Thyroid gland (tissue), 4 donors: Measurements from ENCODE around the gene SORD. TPM values are rescaled to one million over a fixed set of nuclear protein-coding genes. Genes with fewer than 3 reads are reported as not detected.
A peak's percentile ranks its signal among the peaks of the same experiment; 100 is the strongest.
"Not testable (repeated sequence)": the region's sequence is repeated elsewhere in the genome, so short reads cannot be mapped to it uniquely, and the experiment has no call there.

ENCODE experiments used
- DNase-seq, 2 donors: peaks; one replicate each; pipeline ENCODE4 v3.0.0-alpha.2; 2019
- H3K27ac ChIP-seq, 3 donors: fragments of 200-600 bp; sonication (generic); 1 replicate in 2 of 3; 2 replicates in 1 of 3; pipeline ENCODE4 v1.5.1; 2016 to 2019; ENCODE audit warnings: mild to moderate bottlenecking in 1 of 3, moderate library complexity in 1 of 3
- H3K27me3 ChIP-seq: fragments of 200-600 bp; sonication (generic); one replicate; pipeline ENCODE4 v1.5.1; 2019
- H3K36me3 ChIP-seq, 2 donors: fragments of 200-600 bp; sonication (generic); one replicate each; pipeline ENCODE4 v1.5.1; 2016 to 2019
- H3K4me1 ChIP-seq, 2 donors: fragments of 200-600 bp; sonication (generic); one replicate each; pipeline ENCODE4 v1.5.1; 2017 to 2019
- H3K4me3 ChIP-seq, 3 donors: fragments of 200-600 bp; sonication (generic); replicated peaks in 1 of 3; 1 replicate in 2 of 3; 2 replicates in 1 of 3; pipeline ENCODE4 v1.5.1; 2016; ENCODE audit warnings: mild to moderate bottlenecking in 1 of 3
- H3K9me3 ChIP-seq: fragments of 200-600 bp; sonication (generic); one replicate; pipeline ENCODE4 v1.5.1; 2017
- POLR2A ChIP-seq, 2 donors: fragments of 450-650 bp; IDR thresholded peaks; one replicate each; pipeline ENCODE4 v1.6.1; 2017; ENCODE audit warnings: antibody characterized with exemption in 2 of 2, mild to moderate bottlenecking in 2 of 2, moderate library complexity in 1 of 2
- WGBS, 2 donors: methylation state at CpG; one replicate each; pipeline ENCODE4 v1.1.5; 2017; 5-methylcytosine and 5-hydroxymethylcytosine counted together
- intact Hi-C: fragments of 100-400 bp; cut with DNase I; formaldehyde crosslinking; loops from one replicate; pipeline ENCODE4 v1.15.1; 2023
- total RNA-seq, 4 donors: library from RNA; depleted of rRNA; stranded (reverse); fragments of >200 nt; gene quantifications; one replicate each; pipeline ENCODE4 v1.2.3, GENCODE V29; 2016
- TF ChIP-seq, protein P1 (sequence below), 6 experiments: fragments of 200-600 bp in 3 of 6; fragments of 450-650 bp in 3 of 6; sonication (generic) in 3 of 6; IDR thresholded peaks; one replicate each; pipeline ENCODE4 v1.5.1; 2016 to 2019; ENCODE audit warnings: antibody characterized with exemption in 6 of 6, mild to moderate bottlenecking in 2 of 6, inconsistent platforms in 1 of 6, moderate library complexity in 1 of 6

SORD gene
- total RNA-seq, result 100 to 1,000 TPM; 241 to 831 (median 477) TPM

DNA sequence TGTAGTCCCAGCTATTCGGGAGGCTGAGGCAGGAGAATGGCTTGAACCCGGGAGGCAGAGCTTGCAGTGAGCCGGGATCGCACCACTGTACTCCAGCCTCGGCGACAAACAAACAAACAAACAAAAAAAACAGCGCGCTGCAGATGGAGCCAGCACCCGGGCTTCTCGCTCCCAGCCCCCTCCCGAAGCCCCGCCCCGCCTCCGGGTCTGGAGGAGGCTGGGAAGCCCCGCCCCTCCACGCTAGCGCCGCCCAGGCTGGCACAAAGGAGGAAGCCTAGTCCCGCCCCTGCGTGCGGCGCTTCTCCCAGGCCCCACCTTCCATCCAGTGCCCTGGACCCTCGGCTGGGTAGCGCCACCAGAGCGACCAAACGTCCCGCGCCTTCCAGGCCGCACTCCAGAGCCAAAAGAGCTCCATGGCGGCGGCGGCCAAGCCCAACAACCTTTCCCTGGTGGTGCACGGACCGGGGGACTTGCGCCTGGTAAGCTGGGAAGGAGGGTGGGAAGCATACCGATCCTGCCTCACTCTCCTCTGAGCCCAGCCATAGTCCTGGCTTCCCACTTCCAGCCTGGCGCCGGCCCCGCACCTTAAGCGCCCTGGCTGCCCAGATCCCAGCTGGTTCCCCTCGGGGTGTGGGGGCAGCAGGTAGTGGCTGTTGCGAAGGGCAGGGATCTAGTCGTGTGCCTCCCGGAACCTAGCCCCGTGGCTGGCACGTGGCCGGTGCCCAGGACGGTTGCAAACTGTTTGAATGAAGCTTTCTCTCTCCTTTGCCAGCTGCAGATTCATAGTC lies at the start of gene SORD:
Gene SORD (plus strand): TSS at position 325 of the 788 bp plus-strand sequence. CDS start 89 bp downstream, at position 414.
- WGBS, 2 donors, result 3 to 7% methylated on average over 19 to 36 of the region's 48 CpGs
- Histone ChIP-seq H3K4me1 (peaks cover 19 to 32% of the 10 kb centered on the region in 2 donors), H3K9me3 (no peaks in the 10 kb centered on the region), H3K27me3 (no peaks in the 10 kb centered on the region), H3K27ac (peak within 1 kb of the TSS; percentile 71 to 86 (median 84)), H3K36me3 (no peaks in the 10 kb centered on the region), H3K4me3 (peak within 1 kb of the TSS; percentile 76 to 88 (median 82))
- intact Hi-C loops, result no loop called here
- TF ChIP-seq, protein P1, sequence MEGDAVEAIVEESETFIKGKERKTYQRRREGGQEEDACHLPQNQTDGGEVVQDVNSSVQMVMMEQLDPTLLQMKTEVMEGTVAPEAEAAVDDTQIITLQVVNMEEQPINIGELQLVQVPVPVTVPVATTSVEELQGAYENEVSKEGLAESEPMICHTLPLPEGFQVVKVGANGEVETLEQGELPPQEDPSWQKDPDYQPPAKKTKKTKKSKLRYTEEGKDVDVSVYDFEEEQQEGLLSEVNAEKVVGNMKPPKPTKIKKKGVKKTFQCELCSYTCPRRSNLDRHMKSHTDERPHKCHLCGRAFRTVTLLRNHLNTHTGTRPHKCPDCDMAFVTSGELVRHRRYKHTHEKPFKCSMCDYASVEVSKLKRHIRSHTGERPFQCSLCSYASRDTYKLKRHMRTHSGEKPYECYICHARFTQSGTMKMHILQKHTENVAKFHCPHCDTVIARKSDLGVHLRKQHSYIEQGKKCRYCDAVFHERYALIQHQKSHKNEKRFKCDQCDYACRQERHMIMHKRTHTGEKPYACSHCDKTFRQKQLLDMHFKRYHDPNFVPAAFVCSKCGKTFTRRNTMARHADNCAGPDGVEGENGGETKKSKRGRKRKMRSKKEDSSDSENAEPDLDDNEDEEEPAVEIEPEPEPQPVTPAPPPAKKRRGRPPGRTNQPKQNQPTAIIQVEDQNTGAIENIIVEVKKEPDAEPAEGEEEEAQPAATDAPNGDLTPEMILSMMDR (IDR thresholded peaks at IDR 0.05), result no peak
- TF ChIP-seq POLR2A (IDR thresholded peaks at IDR 0.05), result peak; percentile 57 to 97
- peak; percentile 97 to 98 for DNase-seq

DNA sequence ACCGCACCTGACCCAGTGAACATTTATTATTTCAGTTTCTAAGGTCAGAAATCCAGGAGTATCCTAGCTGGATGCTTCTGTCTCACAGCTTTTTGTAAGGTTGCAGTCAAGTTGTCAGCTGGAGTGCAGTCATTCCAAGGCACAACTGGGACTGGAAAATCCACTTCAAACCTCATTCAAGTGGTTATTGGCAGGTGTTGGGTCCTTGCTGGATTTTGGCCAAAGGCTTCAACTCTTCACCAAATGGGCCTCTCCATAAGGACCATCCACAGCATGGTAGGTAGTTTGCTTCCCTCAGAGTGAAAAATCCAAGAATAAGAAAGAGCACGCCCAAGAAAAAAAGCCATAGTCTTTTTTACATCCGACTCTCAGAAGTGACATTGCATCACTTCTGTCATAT lies 46.8 kb upstream of the SORD start:
- WGBS, 2 donors, result 31 to 51% methylated on average over 3 of the region's 3 CpGs
- intact Hi-C loops, result loop anchor here (10.0 kb wide), 1 partner anchor 59 kb away; no protein-coding TSS in a partner anchor
- DNase-seq, result peak; percentile 73 to 80

DNA sequence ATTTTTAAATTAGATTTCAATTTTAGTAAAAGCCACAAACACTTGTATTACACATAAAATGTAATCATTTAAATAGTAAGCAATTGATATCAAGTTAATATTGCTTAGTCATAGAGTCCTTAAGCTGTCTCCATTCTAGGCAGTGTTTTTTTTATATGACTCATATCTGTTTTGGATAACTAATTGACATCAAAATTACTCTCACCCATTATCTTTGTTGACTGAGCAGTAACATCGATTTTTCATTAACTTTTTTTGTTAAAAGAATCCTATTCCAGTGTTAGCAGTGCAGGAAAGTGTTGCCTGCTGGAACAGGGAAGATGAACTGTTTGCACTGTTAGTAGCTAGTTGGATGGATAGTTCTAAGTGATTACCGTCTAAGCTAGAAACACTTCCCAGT lies 45.2 kb upstream of the SORD start:
- H3K27ac ChIP-seq, DNase-seq, H3K9me3 ChIP-seq, H3K4me1 ChIP-seq, H3K36me3 ChIP-seq, H3K4me3 ChIP-seq, H3K27me3 ChIP-seq: not testable (repeated sequence)
- intact Hi-C loops, result loop anchor here (10.0 kb wide), 1 partner anchor 57 kb away; no protein-coding TSS in a partner anchor
- 64 to 70% methylated on average over 2 of the region's 2 CpGs for WGBS, 2 donors

More for the DNA sequence above, 46.8 kb upstream of the SORD start:
- H3K27ac ChIP-seq, result peak overlapping the region in 2 of 3 donors; percentile 1 to 41
- not testable (repeated sequence) for H3K27me3 ChIP-seq, H3K9me3 ChIP-seq, H3K36me3 ChIP-seq, H3K4me3 ChIP-seq, H3K4me1 ChIP-seq

DNA sequence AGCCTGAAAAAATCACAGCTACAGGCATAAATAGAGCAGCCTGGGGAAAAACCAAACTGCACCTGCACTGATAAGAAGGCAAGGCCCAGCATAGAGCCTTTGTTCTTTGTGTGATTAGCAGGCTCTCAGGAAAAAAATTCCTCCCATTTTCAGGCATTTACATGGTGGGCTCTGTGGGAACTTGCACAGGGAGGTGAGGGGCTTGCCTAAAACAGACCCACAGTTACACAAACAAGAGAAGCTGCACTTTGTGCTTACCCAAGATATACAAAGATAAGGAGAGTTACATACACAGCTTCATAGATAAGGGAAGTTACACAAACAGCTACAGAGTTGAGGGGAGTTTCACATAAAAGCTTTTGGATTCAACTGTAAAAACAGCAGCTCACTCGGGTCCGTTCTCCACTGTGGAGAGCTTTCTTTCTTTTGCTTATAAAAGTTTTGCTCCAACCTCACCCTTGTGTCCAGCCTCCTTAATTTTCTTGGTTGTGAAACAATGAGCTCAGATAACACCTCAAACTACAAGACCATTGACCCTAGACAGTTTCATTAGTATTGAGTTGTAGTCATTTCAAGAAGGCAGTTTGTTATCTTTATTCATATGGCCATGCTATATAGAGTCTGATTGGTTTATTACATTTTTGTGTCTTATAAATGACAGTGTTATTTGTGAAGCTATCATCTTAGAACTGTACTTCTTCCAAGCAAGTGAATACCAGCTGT lies 43.2 kb upstream of the SORD start:
- H3K27ac ChIP-seq, result peak overlapping the region in 2 of 3 donors; percentile 11 to 30
- WGBS, 2 donors, result 28 to 40% methylated on average over 2 of the region's 2 CpGs
- H3K36me3 ChIP-seq, H3K27me3 ChIP-seq, H3K4me3 ChIP-seq, H3K4me1 ChIP-seq, DNase-seq, H3K9me3 ChIP-seq: not testable (repeated sequence)
- intact Hi-C loops, result loop anchor here (10.0 kb wide), 1 partner anchor 55 kb away; no protein-coding TSS in a partner anchor

DNA sequence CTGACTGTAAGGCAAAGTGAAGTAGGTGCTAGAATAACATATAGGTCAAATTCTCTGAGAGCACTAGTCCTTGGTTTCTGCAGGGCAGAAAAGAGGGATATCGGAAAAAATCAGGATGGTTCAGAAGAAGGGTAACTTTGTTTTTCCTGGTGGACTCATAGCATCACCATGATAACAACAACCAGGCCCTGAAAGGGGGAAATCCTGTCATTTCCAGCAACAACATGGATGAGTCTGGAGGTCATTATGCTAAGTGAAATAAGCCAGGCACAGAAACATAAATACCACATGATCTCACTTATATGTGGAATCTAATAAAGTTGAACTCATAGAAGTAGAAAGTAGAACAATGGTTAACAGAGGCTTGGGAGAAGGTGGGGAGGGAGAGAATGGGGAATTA lies 38.9 kb upstream of the SORD start:
- H3K36me3 ChIP-seq, H3K27me3 ChIP-seq, DNase-seq, H3K4me3 ChIP-seq, H3K4me1 ChIP-seq, H3K27ac ChIP-seq, intact Hi-C loops, H3K9me3 ChIP-seq: not testable (repeated sequence)
- 74 to 80% methylated on average over 1 of the region's 1 CpG for WGBS, 2 donors

DNA sequence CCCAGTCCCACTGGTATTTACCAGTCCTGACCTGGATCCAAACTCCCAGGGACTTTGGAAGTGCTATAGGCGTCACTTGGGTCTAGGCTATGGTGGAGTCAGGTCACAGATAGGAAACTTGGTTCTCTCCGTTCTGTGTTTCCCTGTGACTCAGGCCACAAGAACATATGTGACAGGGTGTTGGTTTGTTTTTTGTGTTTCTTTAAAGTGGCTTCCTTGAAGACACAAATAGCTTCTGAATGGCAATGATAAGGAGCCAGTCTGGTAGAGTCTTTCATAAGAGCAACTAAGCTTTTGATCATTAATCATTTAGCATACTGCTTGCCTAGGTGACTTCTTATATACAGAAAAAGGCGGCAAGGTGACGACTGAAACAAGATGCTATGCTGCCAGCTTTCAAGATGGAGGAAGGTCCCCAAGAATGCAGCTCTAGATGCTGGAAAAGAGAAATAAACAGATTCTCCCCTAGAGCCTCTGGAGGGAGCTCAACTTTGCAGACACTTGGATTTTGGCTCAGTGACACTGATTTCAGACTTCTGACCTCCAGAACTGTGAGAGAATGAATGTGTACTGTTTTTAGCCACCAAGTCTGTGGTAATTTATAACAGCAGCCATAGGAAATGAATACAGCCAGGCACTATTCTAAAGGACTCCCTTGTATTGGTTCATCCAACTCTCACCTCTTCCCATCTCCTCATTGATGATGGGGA lies 36.5 kb upstream of the SORD start:
- H3K27ac ChIP-seq, DNase-seq, intact Hi-C loops, H3K4me1 ChIP-seq, H3K36me3 ChIP-seq, H3K9me3 ChIP-seq, H3K27me3 ChIP-seq, H3K4me3 ChIP-seq: not testable (repeated sequence)
- WGBS, 2 donors, result 82 to 83% methylated on average over 4 of the region's 4 CpGs

DNA sequence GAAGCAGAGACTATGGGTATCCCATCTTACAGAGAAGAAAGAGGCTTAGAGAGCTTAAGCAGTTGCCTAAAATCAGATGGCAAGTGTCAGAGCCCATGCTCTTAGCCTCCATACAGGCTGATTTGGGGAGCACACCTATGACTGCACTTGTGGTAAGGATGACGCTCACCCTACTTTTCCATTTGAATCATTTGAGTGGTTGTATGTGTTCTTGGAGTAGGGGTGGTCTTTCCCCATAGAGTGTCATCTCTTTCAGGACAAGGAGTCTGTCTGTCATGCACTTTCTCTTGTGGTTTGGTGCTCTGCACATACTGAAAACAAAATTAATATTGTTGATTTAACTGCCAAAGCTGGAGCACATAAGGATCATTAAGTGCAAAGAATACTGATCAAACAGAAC lies 35.3 kb upstream of the SORD start:
- H3K9me3 ChIP-seq, DNase-seq, H3K27ac ChIP-seq, H3K4me1 ChIP-seq, H3K36me3 ChIP-seq, H3K4me3 ChIP-seq, H3K27me3 ChIP-seq, intact Hi-C loops: not testable (repeated sequence)
- 100% methylated on average over 1 of the region's 1 CpG; no CpG with 5 or more reads in 1 of the 2 donors for WGBS, 2 donors

DNA sequence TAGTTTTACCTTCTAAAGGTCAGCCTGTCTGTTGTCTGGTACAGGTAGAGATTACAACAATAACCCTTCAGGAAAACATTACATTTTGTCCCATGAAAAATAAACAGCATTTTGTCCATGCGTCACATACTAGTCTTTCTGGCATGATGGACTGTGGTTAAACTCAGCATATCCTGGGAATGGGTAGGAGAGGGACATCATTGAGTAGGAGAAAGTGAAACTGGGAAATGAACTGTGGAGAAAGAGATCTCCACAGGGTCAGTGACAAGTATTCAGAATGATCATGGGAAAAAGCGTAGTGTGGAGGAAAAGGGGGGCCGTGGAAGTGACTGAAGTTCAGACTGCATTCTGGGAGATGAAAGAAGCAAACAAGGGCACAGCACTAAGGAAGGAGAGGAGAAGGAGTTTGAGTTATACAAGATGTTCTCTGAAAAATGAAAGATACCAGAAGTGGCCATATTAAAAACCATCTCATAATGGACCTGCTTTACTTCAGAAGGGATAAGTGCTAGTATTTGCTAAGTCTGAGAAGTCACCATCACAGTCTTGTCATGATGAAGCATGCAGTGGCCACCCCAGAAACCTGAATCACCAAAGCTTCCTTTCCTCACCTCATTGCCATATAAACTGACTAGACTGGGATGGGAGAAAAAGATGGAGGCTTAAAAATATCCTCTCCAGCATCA lies 34.7 kb upstream of the SORD start:
- H3K4me3 ChIP-seq, H3K9me3 ChIP-seq, H3K4me1 ChIP-seq, DNase-seq, H3K36me3 ChIP-seq, H3K27ac ChIP-seq, intact Hi-C loops, H3K27me3 ChIP-seq: not testable (repeated sequence)
- 71 to 88% methylated on average over 3 of the region's 3 CpGs for WGBS, 2 donors

DNA sequence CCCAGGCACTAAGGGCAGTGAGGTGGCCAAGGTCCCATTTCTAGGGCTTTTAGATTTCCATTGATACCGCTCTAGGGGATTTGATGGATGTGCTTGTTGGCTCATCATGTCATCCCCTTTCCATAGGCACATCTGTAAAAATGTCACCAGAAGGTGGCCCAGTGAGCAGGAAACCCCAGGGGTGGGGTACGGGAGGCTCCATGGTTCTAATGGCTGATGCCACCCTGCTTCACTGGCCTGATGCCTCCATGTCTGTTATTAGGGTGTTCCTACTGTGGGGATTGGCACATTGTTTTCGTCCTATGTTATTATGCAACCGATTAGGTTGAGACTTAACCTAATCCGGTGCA lies 34.1 kb upstream of the SORD start:
- H3K27ac ChIP-seq, H3K27me3 ChIP-seq, H3K36me3 ChIP-seq, H3K4me3 ChIP-seq, intact Hi-C loops, DNase-seq, H3K9me3 ChIP-seq, H3K4me1 ChIP-seq: not testable (repeated sequence)
- 86 to 92% methylated on average over 2 to 5 of the region's 5 CpGs for WGBS, 2 donors

DNA sequence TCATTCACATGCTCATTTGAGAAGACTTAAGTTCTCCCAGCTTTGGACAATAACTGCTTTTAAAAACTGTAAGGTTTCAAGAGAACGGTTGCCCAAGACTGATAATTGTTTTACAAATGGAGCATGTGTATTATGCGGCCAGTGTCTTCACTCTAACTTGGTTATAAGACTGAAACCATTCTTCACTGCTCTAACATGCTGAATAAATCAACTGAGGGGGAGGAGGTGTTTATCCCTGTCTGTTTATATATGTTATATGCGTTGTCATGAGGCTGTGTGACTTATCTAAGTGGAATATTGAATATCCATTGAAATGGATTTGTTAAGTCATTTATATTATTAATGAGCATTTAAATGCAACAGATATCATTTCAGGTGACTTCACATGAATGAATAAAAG lies 25.4 kb upstream of the SORD start:
- DNase-seq, H3K36me3 ChIP-seq, H3K27me3 ChIP-seq, H3K9me3 ChIP-seq, H3K4me3 ChIP-seq, intact Hi-C loops, H3K27ac ChIP-seq: not testable (repeated sequence)
- H3K4me1 ChIP-seq, result peaks cover 8 to 14% of the 10 kb centered on the region in 2 donors
- WGBS, 2 donors, result 87 to 91% methylated on average over 3 of the region's 3 CpGs
